Cardiac muscle cell (in vitro differentiated cells and primary cell): ENCODE measurements around the gene UGCG. TPM values are rescaled to one million over a fixed set of nuclear protein-coding genes. Genes with fewer than 3 reads are reported as not detected.

Experiments
- DNase-seq, 2 donors: peaks; one replicate each; pipeline versions ENCODE4 v3.0.0 to v3.0.0-alpha.2; 2010 to 2017; ENCODE audit warnings: low read depth in 1 of 2, low spot score in 1 of 2
- H3K27ac ChIP-seq: fragments of 200-600 bp; sonication (generic); 2 replicates; pipeline ENCODE4 v1.5.1; 2016
- H3K27me3 ChIP-seq: fragments of 200-600 bp; sonication (generic); 2 replicates; pipeline ENCODE4 v1.6.0; 2016; ENCODE audit warnings: control low read depth
- H3K36me3 ChIP-seq: fragments of 200-600 bp; sonication (generic); 2 replicates; pipeline ENCODE4 v1.5.1; 2016; ENCODE audit warnings: control low read depth
- H3K4me1 ChIP-seq: fragments of 200-600 bp; sonication (generic); 2 replicates; pipeline ENCODE4 v1.8.1; 2017; ENCODE audit warnings: low read depth, mild to moderate bottlenecking, mixed run types
- H3K4me3 ChIP-seq: fragments of 200-600 bp; sonication (generic); 2 replicates; pipeline ENCODE4 v1.5.1; 2016; ENCODE audit warnings: mild to moderate bottlenecking
- H3K9me3 ChIP-seq: fragments of 200-600 bp; sonication (generic); 2 replicates; pipeline ENCODE4 v1.5.1; 2017; ENCODE audit warnings: low read depth, mild to moderate bottlenecking, control low read depth
- CTCF ChIP-seq: IDR thresholded peaks from 2 replicates; pipeline ENCODE4 v1.5.1; 2012; ENCODE audit warnings: low read depth, mild to moderate bottlenecking, low read length
- polyA plus RNA-seq: library from polyadenylated mRNA; unstranded; fragments of >200 nt; fragmentation: Nextera tagmentation; extraction: Ambion mirVana; gene quantifications from 2 replicates; pipeline ENCODE4 v1.2.1, GENCODE V29; 2016
- total RNA-seq: library from RNA; depleted of rRNA; stranded (reverse); fragments of >200 nt; gene quantifications from 2 replicates; pipeline ENCODE4 v1.2.3, GENCODE V29; 2016

The UGCG gene
- total and polyA plus RNA-seq, 2 experiments from 2014 or later = 16.4 to 18.1 TPM

DNA sequence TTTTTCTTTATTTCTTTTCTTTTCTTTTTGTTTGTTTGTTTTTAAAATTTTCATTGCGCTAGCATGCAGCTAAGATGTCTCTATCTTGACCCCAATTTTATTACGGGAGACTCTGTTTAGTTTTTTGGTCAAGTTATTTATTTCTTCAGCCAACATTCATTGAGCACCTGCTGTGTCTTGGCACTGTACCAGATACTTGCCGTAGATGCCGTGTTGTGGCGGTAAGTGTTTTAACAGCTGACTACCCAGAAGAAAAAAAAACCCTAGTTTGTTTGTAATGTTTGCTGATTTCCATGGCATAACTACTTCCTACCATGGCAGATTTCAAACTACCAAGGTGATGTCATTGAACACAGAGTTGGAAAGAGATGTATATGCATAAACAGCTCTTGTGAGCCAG is 65.0 kb downstream of the UGCG start:
- no peak for DNase-seq
- H3K4me3 ChIP-seq = no peak overlapping the region
- no peaks in the 10 kb centered on the region for H3K27me3 ChIP-seq
- H3K36me3 ChIP-seq = no peaks in the 10 kb centered on the region
- H3K27ac ChIP-seq = no peak overlapping the region
- H3K9me3 ChIP-seq = no peaks in the 10 kb centered on the region
- TF ChIP-seq CTCF = no peak
- H3K4me1 ChIP-seq = peaks cover 10% of the 10 kb centered on the region

GRCh38 chr9:111962021-111962420 is 65.4 kb downstream of the UGCG start:
- peaks cover 10% of the 10 kb centered on the region for H3K4me1 ChIP-seq

GRCh38 chr9:111963995-111964394 is 67.4 kb downstream of the UGCG start:
- H3K27ac ChIP-seq = no peak overlapping the region

More at GRCh38 chr9:111962021-111962420, 65.4 kb downstream of the UGCG start:
- TF ChIP-seq CTCF = no peak
- DNase-seq = no peak
- H3K9me3 ChIP-seq = no peaks in the 10 kb centered on the region
- no peaks in the 10 kb centered on the region for H3K36me3 ChIP-seq
- H3K4me3 ChIP-seq = no peak overlapping the region
- no peaks in the 10 kb centered on the region for H3K27me3 ChIP-seq
- H3K27ac ChIP-seq = no peak overlapping the region

GRCh38 chr9:111965566-111966019 is 69.0 kb downstream of the UGCG start:
- H3K4me3 ChIP-seq = no peak overlapping the region
- DNase-seq = peak in 1 of 2 donors; percentile 82
- no peak overlapping the region for H3K27ac ChIP-seq
- H3K36me3 ChIP-seq = no peaks in the 10 kb centered on the region
- no peaks in the 10 kb centered on the region for H3K4me1 ChIP-seq
- H3K9me3 ChIP-seq = no peaks in the 10 kb centered on the region
- no peak for TF ChIP-seq CTCF
- no peaks in the 10 kb centered on the region for H3K27me3 ChIP-seq

More at GRCh38 chr9:111963995-111964394, 67.4 kb downstream of the UGCG start:
- no peak for TF ChIP-seq CTCF
- peaks cover 8% of the 10 kb centered on the region for H3K4me1 ChIP-seq
- H3K27me3 ChIP-seq = no peaks in the 10 kb centered on the region
- H3K9me3 ChIP-seq = no peaks in the 10 kb centered on the region
- H3K36me3 ChIP-seq = no peaks in the 10 kb centered on the region
- DNase-seq = no peak
- H3K4me3 ChIP-seq = no peak overlapping the region

GRCh38 chr9:111966124-111966723 is 69.6 kb downstream of the UGCG start:
- DNase-seq = no peak
- Histone ChIP-seq H3K27ac (no peak overlapping the region), H3K4me3 (no peak overlapping the region), H3K9me3 (no peaks in the 10 kb centered on the region), H3K36me3 (no peaks in the 10 kb centered on the region), H3K4me1 (no peaks in the 10 kb centered on the region), H3K27me3 (no peaks in the 10 kb centered on the region)
- no peak for TF ChIP-seq CTCF
